ENCODE measurements around the gene CACFD1. TPM values are rescaled to one million over a fixed set of nuclear protein-coding genes. Genes with fewer than 3 reads are reported as not detected.

Gene CACFD1
- total and polyA plus RNA-seq, 2 of the 13 experiments (the other 11 are each of a cell fraction or from before 2014, with no cell fraction given), result 13.8 to 14.6 TPM

DNA sequence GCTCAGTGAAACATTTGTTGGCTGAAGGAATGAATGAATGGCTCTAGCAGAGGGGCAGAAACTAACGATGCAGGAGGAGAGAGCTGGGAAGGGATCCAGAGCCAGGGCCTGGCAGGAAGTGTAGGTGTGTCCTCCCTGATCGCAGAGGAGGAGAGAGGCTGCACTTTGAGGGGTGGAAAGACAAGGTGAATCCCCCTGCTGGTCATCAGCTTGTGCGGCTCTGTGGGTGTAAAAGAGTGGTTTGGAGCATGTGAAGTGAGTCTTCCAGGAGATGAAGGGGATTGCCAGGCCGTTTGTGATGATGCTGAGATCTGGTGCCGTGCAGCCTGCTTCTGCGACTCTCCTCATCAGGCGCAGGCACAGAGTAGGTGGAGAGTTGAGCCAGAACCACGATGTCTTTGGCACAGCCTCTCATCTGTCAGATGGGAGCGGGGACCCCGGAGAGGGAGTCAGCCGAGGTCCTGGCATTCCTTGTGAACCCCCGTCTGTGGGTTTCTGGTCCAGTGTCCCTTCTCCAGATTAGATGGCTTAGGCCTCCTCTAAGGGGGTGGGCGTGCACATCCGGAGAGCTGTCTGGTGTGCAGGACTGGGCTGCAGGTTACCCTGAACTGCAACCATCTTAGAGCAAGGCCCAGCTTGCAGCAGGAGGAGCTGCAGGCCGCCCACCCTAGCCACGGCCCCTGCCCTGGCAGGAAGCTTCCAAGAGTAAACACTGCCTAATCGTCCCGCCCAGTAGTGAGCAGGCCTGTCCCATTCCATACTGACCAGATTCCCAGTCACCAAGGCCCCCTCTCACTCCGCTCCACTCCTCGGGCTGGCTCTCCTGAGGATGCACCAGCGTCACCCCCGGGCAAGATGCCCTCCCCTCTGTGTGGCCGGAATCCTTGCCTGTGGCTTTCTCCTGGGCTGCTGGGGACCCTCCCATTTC, 37.9 kb upstream of the CACFD1 start, which contains the start of gene ADAMTS13 (continued):
- TF ChIP-seq HES4 (CRISPR knock-in tag; IDR thresholded peaks at IDR 0.05; ENCODE audit: borderline replicate concordance), result 0 out of 2 replicates have a peak, but pooled peaks have one; percentile 25
- no peak for TF ChIP-seq ZNF557 (CRISPR knock-in tag; IDR thresholded peaks at IDR 0.05)

DNA sequence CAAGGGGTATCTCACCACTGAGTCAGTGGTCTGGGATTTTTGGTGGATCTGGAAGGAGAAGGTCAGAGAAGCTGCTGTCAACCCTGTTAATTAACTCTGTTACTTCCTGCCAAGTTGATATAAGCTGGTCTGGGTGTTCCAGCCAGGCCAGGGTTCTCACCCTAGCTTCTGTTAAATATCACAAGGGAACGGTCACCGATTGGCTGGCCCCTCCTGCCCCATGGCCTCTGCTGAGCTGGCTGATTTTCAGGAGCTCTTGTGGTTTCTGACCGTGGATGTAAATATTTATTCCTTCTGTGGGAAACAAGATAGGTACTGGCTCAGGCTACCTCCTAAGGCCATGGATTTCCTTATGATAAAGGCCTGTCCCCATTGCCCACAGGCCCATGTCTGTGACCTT, 36.6 kb upstream of the CACFD1 start:
- no peak for FAIRE-seq
- no peaks in the 10 kb centered on the region for H3K79me2 ChIP-seq (ENCODE audit: insufficient read depth, low read length)
- 27% methylated on average over 3 of the region's 3 CpGs for WGBS (ENCODE audit: low lambda C conversion rate)

DNA sequence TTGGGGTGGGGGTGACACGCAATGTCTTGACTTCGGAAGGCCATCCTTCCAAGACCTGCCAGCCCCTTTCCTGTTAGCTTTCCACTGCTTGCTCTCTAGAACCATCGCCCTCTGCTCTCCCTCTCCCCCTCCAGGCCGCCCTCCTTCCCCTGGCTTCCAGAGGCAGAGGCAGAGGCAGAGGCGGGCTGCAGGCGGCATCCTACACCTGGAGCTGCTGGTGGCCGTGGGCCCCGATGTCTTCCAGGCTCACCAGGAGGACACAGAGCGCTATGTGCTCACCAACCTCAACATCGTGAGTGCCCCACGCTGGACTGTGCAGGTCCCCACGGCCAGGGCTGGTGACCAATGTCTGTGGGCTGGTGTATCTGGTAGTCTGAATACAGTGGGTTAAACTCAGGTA, 35.6 kb upstream of the CACFD1 start:
- intact Hi-C loops (cut with micrococcal nuclease; ENCODE audit: unreplicated experiment) (loop anchor here (2.0 kb wide), 1 partner anchor 17 kb away; no protein-coding TSS in a partner anchor), in situ Hi-C loops (cut with HindIII; ENCODE audit: extremely low pct_ligation_motif_present, low pct_unique_long_range_greater_than_20kb) (no loop called here)
- POLR2A ChIA-PET, result no interaction called here
- H3K4me2 ChIP-seq (ENCODE audit: low read depth, low read length), result no peak overlapping the region; the same call in 1 of the 2 replicates
- H3K27me3 ChIP-seq (ENCODE audit: control insufficient read depth in 1 of 2, insufficient read depth in 2 of 2, low read length in 2 of 2), result no peaks in the 10 kb centered on the region; a peak in 1 of 5 replicates
- no peak for ATAC-seq
- no peak overlapping the region for H3K4me3 ChIP-seq (replicated peaks in 1 of 3; ENCODE audit: insufficient read depth in 1 of 3, low read depth in 2 of 3, low read length in 3 of 3)
- TF ChIP-seq ZNF251 (CRISPR knock-in tag; IDR thresholded peaks at IDR 0.05) (no peak), ZNF547 (CRISPR knock-in tag; IDR thresholded peaks at IDR 0.05) (no peak), HNRNPLL (IDR thresholded peaks at IDR 0.05; ENCODE audit: low read depth, low read length, poor library complexity, severe bottlenecking) (no peak), RFX1 (IDR thresholded peaks at IDR 0.05) (no peak)
- TF ChIP-seq, protein P1, sequence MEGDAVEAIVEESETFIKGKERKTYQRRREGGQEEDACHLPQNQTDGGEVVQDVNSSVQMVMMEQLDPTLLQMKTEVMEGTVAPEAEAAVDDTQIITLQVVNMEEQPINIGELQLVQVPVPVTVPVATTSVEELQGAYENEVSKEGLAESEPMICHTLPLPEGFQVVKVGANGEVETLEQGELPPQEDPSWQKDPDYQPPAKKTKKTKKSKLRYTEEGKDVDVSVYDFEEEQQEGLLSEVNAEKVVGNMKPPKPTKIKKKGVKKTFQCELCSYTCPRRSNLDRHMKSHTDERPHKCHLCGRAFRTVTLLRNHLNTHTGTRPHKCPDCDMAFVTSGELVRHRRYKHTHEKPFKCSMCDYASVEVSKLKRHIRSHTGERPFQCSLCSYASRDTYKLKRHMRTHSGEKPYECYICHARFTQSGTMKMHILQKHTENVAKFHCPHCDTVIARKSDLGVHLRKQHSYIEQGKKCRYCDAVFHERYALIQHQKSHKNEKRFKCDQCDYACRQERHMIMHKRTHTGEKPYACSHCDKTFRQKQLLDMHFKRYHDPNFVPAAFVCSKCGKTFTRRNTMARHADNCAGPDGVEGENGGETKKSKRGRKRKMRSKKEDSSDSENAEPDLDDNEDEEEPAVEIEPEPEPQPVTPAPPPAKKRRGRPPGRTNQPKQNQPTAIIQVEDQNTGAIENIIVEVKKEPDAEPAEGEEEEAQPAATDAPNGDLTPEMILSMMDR (CRISPR knock-in tag; IDR thresholded peaks at IDR 0.05), result 0 out of 2 replicates have a peak, but pooled peaks have one; percentile 8
- TF ChIP-seq, protein P2, sequence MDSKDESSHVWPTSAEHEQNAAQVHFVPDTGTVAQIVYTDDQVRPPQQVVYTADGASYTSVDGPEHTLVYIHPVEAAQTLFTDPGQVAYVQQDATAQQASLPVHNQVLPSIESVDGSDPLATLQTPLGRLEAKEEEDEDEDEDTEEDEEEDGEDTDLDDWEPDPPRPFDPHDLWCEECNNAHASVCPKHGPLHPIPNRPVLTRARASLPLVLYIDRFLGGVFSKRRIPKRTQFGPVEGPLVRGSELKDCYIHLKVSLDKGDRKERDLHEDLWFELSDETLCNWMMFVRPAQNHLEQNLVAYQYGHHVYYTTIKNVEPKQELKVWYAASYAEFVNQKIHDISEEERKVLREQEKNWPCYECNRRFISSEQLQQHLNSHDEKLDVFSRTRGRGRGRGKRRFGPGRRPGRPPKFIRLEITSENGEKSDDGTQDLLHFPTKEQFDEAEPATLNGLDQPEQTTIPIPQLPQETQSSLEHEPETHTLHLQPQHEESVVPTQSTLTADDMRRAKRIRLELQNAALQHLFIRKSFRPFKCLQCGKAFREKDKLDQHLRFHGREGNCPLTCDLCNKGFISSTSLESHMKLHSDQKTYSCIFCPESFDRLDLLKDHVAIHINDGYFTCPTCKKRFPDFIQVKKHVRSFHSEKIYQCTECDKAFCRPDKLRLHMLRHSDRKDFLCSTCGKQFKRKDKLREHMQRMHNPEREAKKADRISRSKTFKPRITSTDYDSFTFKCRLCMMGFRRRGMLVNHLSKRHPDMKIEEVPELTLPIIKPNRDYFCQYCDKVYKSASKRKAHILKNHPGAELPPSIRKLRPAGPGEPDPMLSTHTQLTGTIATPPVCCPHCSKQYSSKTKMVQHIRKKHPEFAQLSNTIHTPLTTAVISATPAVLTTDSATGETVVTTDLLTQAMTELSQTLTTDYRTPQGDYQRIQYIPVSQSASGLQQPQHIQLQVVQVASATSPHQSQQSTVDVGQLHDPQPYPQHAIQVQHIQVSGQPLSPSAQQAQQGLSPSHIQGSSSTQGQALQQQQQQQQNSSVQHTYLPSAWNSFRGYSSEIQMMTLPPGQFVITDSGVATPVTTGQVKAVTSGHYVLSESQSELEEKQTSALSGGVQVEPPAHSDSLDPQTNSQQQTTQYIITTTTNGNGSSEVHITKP (CRISPR knock-in tag; IDR thresholded peaks at IDR 0.05; ENCODE audit: low read depth), result no peak
- no peaks in the 10 kb centered on the region for H3K36me3 ChIP-seq (replicated peaks in 1 of 2; ENCODE audit: control insufficient read depth in 1 of 2, insufficient read depth in 2 of 2, low read length in 2 of 2)
- WGBS (ENCODE audit: low lambda C conversion rate), result 53% methylated on average over 11 of the region's 12 CpGs
- BruUV-seq (replicated peaks), result no TSS peak
- DNase-seq (ENCODE audit: low spot score), result no peak
- peaks cover 75% of the 10 kb centered on the region for H3K4me1 ChIP-seq (ENCODE audit: insufficient read depth, low read length)
- no peak for FAIRE-seq
- H3K27ac ChIP-seq (ENCODE audit: extremely low read length, insufficient read depth, low read length), result no peak overlapping the region
- H2AFZ ChIP-seq (ENCODE audit: low read length), result no peak overlapping the region
- no peaks in the 10 kb centered on the region for H3K79me2 ChIP-seq (ENCODE audit: insufficient read depth, low read length)
- CTCF ChIA-PET (ENCODE audit: low intra/inter-chr PET ratio, low total read pairs), result no interaction called here
- no peak overlapping the region for H3K9ac ChIP-seq (ENCODE audit: insufficient read depth, low read depth, low read length)
- H4K20me1 ChIP-seq (ENCODE audit: insufficient read depth, low read length), result no peaks in the 10 kb centered on the region
- no peaks in the 10 kb centered on the region for H3K9me3 ChIP-seq (ENCODE audit: low read length)

More for the DNA sequence above, 36.6 kb upstream of the CACFD1 start:
- Histone ChIP-seq H3K9ac (ENCODE audit: insufficient read depth, low read depth, low read length) (peak overlapping the region; percentile 27; the same call in 1 of the 2 replicates), H3K27ac (ENCODE audit: extremely low read length, insufficient read depth, low read length) (no peak overlapping the region), H3K36me3 (replicated peaks in 1 of 2; ENCODE audit: control insufficient read depth in 1 of 2, insufficient read depth in 2 of 2, low read length in 2 of 2) (no peaks in the 10 kb centered on the region), H4K20me1 (ENCODE audit: insufficient read depth, low read length) (no peaks in the 10 kb centered on the region), H3K4me1 (ENCODE audit: insufficient read depth, low read length) (peaks cover 80% of the 10 kb centered on the region), H3K4me3 (replicated peaks in 1 of 3; ENCODE audit: insufficient read depth in 1 of 3, low read depth in 2 of 3, low read length in 3 of 3) (no peak overlapping the region), H3K9me3 (ENCODE audit: low read length) (no peaks in the 10 kb centered on the region), H3K4me2 (ENCODE audit: low read depth, low read length) (peak overlapping the region; percentile 93; the same call in 1 of the 2 replicates), H2AFZ (ENCODE audit: low read length) (no peak overlapping the region), H3K27me3 (ENCODE audit: control insufficient read depth in 1 of 2, insufficient read depth in 2 of 2, low read length in 2 of 2) (no peaks in the 10 kb centered on the region; a peak in 1 of 5 replicates)
- ChIA-PET POLR2A (interaction anchor here (2.4 kb wide), 1 partner anchor 36 kb away, joined by 12 read pairs; the partner anchor contains the start of gene CACFD1), CTCF (ENCODE audit: low intra/inter-chr PET ratio, low total read pairs) (no interaction called here)
- BruUV-seq (replicated peaks), result no TSS peak
- intact Hi-C loops (cut with micrococcal nuclease; ENCODE audit: unreplicated experiment) (no loop called here), in situ Hi-C loops (cut with HindIII; ENCODE audit: extremely low pct_ligation_motif_present, low pct_unique_long_range_greater_than_20kb) (no loop called here)
- no peak for DNase-seq (ENCODE audit: low spot score)
- ATAC-seq, result no peak
- no peak for TF ChIP-seq ATM (IDR thresholded peaks at IDR 0.05; ENCODE audit: borderline replicate concordance)
- TF ChIP-seq ELF3 (CRISPR knock-in tag; IDR thresholded peaks at IDR 0.05), result no peak
- TF ChIP-seq RBAK (CRISPR knock-in tag; IDR thresholded peaks at IDR 0.05), result no peak

Measured in HepG2 (cell line).